NCI-H82 treated with DMSO at 0.1 percent for 48 hours (cell line): ENCODE results near the gene RAMP2.
"Not testable (repeated sequence)": the region's sequence is repeated elsewhere in the genome, so short reads cannot be mapped to it uniquely, and the experiment has no call there.

Source experiments
- DNase-seq: peaks from one replicate; lab custom pipeline; 2025; ENCODE audit not compliant: unreplicated experiment; lab: John Stamatoyannopoulos, UW

RAMP2 gene

DNA sequence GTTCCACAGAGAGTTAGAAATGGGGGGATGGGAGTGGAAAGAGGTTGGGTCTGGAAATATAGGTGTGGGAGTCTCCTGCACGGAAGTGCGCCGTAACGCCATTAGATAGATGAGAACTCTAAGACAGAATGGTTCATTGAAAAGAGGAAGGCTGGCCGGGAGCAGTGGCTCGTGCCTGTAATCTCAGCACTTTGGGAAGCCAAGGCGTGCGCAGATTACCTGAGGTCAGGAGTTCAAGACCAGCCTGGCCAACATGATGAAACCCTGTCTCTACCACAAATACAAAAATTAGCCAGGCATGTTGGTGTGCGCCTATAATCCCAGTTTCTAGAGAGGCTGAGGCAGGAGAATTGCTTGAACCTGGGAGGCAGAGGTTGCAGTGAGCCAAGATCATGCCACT is 7.0 kb downstream of the RAMP2 start:
- not testable (repeated sequence) for DNase-seq

DNA sequence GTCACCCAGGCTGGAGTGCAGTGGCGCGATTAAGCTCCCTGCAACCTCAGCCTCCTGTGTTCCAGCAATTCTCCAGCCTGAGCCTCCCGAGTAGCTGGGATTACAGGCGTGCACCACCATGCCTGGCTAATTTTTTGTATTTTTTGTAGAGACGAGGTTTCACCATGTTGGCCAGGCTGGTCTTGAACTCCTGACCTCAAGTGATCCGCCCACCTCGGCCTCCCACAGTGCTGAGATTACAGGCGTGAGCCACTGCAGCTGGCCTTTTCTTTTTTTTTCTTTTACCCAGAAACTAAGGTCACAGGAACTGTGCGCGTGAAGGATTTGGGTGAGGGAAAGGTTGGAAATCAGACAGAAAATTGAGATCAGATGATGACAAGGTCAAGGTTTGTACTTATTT is 8.9 kb downstream of the RAMP2 start:
- not testable (repeated sequence) for DNase-seq

DNA sequence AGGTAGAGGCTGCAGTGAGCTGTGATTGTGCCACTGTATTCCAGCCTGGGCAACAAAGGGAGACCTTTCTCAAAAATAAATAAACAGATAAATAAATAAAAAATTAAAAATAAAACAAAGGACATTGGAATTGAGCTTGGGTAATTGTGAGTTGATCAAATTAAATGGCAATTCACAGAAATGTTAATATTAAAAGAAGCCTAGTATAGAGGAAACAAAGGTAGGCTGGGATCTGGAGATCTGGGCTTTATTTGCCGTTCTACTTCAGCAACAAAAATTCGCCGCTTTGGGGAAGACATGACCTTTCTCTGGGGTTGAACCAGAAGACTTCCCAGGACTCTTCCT is 11.9 kb downstream of the RAMP2 start:
- DNase-seq, result no peak

DNA sequence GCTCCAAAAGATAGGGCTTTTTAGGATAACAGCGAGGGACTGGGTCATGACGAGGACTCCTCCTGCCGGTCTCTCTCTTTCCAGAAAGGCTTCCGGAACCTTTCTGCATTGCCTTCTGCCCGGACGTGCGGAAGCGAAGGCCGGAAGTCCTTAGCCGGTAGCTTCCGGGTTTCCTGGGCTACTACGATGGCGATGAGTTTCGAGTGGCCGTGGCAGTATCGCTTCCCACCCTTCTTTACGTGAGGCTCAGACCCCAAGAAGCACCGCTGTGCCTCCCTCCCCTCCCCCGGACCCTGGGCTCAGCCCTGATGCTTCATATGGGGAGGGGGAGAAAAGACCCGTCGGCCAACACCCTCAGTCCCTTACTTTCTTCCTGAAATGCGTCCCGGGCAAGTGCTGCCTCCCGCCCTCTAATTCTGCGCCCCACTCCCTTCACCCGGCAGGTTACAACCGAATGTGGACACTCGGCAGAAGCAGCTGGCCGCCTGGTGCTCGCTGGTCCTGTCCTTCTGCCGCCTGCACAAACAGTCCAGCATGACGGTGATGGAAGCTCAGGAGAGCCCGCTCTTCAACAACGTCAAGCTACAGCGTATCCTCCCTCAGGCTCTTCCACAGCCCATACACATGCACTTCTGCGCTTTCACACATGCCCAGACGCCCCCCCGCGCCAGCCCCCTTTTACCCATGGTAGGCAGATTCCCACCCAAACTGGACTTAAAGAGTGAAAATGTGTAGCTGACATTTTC is 12.4 kb downstream of the RAMP2 start, which contains the start of gene VPS25:
TSS of gene VPS25 (plus strand) at position 160 of the 746 bp plus-strand sequence. CDS start at position 187, 27 bp downstream.
- DNase-seq, result peak; percentile 29

DNA sequence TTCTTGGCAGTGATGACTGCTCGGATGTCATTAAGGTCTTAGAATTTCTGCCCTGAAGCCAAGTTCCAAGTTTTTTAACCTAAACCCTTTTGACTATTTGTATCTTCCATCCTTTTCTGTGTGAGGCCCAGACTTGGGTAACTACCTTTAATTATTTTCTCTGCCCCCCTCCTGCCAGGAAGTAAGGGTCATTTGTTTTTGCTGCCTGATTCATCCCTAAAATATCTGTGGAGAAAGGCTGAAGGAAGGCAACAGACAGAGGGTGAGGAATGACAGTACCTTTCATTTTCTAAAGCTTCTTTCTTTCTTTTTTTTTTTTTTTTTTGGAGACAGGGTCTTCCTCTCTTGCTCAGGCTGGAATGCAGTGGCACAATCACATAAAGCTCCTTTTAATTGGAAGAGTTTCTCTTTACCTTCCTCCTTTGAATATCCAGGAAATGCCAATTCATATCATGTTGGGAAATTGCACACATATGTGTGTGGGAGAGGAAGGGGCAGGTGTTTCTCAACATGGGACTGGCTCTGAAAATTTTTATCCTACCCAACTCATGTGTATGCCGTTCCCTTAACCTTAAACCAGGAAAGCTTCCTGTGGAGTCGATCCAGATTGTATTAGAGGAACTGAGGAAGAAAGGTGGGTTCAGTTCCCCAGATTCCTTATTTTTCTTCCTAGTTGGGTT is 13.2 kb downstream of the RAMP2 start:
- DNase-seq, result no peak

DNA sequence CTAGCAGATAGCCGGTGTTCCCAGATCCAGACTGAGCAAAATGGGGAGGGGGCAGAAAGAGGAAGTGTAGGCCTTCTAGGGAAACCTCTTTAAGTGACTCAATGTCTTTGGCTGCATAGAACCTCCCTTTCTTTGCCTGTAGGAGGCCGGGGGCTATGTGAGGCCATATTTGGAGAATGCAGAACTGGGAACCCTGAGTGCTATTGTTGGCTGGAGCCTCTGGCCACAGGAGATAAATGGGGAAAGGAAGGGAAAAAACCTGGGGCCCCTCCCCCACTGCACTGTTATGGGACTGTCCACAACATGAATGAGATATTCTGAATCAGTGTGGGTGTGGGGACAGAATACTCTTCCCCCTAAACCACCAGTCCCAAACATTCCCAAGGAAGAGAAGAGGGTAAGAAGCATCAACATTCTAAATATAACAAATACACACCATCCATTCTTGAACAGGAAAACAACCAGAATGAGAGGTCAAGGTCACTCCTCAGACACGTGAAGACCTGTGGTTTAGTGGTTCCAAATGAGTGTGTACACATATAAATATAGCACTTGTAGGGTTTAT is 14.6 kb downstream of the RAMP2 start:
- DNase-seq, result no peak

DNA sequence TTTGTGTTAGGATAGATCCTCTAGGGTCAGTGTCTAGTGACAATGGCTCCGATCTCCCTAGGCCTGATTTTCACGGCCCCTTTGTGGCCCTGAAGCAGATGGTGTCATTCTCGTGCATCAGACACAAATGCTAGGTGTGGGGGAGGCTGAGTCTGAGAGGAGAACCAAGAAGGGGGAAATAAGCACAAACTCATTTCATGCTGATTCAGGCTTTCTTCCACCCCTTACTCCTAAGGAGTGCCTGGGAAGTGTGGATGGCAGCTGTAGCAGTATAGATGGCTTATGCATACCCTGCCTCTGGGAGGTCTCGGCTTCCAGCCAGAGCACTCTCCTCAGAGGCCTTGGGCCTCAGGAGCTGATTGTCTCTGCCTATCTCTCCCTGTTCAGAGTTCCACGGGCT is 17.5 kb downstream of the RAMP2 start:
- DNase-seq, result no peak

DNA sequence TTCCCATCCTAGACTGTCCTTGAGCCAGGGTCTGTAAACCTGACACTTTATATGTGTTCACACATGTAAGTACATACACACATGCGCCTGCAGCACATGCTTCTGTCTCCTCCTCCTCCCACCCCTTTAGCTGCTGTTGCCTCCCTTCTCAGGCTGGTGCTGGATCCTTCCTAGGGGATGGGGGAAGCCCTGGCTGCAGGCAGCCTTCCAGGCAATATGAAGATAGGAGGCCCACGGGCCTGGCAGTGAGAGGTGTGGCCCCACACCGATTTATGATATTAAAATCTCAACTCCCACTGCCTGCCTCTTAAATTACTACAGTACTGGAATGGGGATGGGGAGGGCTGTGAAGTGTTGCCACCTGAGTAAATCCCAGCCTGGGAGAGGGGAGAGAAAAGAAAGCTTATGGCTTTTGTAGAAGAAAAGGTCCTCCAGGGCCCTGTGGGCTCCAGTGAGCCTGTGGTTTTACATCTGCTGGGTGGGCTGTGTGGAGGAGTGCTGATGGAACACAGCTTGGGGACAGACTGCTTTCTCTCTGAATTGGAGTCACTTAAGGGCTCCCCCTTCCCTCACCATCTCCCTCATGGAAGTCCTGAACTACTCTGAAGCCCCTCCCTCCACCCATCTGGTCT is 18.4 kb downstream of the RAMP2 start:
- DNase-seq, result peak; percentile 71

DNA sequence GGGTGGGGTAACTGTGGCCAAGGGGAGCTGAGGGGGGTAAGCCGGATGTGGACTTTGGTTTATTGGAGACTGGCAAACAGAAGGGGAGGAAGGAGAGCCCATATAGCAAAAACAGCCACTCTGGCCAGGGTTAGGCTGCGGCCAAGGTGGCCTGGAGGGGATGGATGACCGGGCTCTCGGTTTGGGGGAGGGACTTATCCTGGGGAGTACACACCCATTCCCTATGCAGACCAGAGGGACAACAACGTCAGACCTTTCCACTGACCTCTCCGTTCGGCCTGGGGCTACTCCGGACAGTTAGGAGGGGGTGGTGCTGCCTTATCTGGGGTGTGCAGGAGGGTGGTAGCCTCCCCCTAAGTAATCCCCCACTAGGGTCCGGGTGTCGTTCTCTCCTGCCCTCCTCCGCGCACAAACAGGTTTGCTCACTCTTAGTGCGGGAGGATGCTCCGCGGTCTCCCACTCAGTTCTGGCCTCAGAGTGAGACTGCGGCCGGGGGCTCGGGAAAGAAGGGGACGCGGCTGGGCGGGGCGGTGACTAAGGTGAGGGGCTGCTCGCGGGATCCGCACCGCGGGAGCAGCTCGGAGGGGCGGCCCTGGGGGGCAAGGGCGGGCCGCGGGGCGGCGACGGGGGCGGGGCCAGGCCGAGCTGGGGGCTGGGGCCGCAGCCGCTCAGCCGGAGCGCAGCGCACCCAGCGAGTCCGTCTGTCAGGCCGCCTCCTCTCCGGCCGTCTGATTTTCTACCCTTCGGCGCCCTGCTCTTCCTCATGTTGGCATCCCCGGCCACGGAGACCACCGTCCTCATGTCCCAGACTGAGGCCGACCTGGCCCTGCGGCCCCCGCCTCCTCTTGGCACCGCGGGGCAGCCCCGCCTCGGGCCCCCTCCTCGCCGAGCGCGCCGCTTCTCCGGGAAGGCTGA is 19.2 kb downstream of the RAMP2 start, which contains the start of gene WNK4:
TSS of gene WNK4 (plus strand) at position 675 of the 915 bp plus-strand sequence. CDS start at position 764, 89 bp downstream.
- no peak for DNase-seq

DNA sequence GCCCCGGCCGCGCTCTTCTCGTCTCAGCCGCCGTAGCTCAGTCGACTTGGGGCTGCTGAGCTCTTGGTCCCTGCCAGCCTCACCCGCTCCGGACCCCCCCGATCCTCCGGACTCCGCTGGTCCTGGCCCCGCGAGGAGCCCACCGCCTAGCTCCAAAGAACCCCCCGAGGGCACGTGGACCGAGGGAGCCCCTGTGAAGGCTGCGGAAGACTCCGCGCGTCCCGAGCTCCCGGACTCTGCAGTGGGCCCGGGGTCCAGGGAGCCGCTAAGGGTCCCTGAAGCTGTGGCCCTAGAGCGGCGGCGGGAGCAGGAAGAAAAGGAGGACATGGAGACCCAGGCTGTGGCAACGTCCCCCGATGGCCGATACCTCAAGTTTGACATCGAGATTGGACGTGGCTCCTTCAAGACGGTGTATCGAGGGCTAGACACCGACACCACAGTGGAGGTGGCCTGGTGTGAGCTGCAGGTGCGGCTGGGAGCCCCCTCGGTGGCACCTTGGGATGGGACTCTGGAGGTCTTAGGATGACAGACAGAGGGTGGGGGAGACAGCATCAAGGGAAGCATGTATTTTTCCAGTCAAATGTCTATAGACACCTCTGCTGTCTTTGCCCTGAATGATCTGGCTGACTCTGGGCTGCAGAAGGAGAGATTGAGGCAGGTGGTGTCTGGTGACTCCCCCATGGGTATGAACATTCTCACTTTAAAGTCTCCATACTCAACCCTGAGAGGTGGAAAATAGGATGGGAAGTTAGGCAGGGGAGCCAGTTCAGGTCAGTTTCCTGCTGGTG is 20.0 kb downstream of the RAMP2 start:
- no peak for DNase-seq

DNA sequence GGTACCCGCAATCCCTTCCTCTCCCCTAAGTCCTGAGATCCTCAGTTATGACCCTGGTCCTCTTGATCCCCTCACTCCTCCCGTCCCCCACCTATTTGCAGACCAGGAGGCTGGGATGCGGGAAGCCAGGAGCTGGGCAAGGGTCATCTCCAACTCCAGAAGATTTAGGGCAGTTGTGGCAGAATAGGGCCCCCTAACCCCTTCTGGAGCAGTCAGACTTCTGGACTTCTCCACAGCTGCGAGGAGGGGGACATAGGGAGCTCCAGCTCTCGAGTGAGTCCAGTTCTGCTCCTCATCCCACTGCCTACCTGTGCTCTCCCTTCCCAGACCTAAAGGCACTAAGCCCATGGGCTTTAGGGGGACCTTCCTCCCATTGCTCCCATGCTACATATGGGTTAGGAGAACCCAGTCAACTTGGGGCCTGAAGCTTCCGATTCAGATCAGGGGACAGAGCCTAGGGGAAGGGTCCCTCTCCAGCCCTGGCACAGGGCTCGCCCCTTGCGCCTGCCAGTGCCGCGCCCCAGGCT is 20.7 kb downstream of the RAMP2 start:
- DNase-seq, result no peak

DNA sequence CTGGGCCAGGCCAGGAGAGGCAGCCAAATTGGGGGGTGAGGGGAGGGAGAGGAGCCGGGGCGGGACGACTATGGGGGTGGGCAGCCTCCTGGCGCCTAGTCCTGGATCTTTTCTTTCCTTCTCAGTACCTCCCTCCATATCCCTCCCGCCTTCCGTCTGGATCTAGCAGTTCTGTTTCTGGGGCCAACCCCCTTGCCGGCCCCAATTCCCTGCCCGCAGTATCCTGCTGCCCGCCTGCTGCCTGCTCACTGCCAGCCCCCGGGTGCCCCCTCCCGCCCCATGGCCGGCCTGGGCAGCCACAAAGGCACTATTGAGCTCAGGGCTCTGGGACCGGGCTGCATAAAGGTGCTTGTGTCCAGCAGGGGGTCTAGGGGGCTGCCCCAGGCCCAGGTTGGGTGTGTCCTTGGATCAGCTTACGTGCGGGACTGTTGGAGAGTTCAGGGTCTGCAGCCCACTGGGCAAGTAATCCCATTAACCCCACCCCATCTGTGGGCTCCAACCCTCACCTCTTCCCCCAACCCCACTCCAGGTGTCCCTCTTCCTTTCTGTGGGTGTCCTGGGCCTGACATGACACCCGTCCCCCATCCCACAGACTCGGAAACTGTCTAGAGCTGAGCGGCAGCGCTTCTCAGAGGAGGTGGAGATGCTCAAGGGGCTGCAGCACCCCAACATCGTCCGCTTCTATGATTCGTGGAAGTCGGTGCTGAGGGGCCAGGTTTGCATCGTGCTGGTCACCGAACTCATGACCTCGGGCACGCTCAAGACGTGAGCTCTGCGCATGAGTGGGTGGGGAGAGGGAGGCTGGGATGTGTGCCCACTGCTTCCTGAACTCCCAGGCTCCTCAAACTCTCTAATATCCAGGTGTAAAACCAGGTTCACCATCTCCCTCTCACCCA is 21.4 kb downstream of the RAMP2 start:
- no peak for DNase-seq

DNA sequence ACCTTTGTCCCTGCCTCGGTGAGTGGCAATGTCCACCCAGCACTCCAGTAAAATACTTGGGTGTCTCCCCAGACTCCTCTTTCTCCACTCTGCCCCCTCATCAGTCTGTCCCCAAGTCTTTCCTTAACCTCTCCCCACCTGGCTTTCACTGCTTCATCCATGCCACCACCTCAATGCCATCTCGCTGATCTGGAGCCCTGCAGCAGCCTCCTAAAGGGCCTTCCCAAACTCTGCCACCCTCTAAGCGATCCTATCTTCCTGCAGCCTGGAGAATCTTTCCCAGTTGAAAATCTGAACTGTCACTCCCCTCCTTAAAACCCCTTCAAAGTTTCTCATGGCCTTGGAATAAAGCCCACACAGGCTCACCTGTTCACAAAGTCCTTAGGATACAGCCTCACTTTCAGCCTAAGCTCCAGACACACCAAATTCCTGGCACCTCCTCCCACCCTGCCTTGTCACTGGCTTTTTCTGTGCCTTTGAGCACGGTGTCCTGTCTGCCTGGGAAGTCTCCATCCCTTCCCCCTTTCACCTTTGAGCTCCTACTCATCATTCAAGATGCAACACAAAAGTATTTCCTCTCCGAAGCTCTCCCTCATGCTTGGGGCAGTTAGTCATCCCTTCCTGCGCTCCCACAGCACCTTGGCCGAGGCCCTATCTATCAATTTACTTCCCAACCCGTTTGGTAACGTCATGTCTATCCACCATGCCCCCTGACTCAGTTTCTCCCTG is 22.2 kb downstream of the RAMP2 start:
- no peak for DNase-seq

DNA sequence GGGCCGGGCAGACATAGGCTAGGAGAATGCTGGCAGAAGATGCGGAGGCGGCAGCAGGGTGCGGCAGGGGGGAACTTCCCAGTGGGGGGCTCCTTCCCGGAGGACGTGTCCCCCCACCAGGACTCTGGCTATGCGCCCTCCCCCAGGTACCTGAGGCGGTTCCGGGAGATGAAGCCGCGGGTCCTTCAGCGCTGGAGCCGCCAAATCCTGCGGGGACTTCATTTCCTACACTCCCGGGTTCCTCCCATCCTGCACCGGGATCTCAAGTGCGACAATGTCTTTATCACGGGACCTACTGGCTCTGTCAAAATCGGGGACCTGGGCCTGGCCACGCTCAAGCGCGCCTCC is 22.7 kb downstream of the RAMP2 start:
- no peak for DNase-seq

DNA sequence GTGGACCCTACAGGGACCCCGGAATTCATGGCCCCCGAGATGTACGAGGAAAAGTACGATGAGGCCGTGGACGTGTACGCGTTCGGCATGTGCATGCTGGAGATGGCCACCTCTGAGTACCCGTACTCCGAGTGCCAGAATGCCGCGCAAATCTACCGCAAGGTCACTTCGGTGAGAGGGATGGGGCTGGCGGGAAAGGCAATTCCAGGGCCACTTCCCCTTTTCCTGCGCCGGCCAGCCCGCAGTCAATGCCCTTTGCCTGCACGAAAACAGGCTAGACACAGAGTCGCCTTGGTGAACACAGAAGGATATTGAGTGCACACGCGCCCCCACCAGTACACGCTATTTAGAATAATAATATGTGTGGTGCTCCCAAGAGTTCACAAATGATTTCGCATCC is 23.4 kb downstream of the RAMP2 start:
- DNase-seq, result no peak

DNA sequence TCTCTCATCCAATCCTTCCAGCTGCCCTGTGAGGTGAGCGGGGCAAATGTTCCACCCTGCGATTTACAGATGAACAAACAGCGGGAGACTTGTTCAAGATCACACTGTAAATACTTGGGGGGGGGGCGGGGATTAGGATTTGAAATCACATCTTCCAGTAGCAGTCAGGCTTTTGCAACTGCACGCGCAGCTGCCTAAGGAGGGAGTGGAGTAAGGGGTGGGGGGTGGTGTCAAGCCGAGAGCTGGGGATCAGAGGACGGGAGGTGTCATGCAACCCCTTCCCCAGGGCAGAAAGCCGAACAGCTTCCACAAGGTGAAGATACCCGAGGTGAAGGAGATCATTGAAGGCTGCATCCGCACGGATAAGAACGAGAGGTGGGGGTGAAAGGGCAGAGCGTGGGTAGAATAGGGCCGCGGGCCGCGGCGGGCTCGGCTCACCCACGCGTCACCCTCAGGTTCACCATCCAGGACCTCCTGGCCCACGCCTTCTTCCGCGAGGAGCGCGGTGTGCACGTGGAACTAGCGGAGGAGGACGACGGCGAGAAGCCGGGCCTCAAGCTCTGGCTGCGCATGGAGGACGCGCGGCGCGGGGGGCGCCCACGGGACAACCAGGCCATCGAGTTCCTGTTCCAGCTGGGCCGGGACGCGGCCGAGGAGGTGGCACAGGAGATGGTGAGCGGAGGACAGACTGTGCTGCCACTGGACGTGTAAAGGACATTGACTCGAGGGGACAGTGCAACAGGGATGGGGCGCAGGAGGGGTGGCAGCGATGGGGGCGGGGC is 24.0 kb downstream of the RAMP2 start:
- DNase-seq, result no peak

DNA sequence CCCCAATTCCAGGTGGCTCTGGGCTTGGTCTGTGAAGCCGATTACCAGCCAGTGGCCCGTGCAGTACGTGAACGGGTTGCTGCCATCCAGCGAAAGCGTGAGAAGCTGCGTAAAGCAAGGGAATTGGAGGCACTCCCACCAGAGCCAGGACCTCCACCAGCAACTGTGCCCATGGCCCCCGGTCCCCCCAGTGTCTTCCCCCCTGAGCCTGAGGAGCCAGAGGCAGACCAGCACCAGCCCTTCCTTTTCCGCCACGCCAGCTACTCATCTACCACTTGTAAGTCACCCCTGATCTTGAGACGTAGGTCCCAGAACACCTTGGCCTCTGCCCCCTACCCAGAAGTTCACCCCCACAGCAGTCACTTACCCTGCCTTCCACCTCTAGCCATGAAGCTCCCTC is 26.2 kb downstream of the RAMP2 start:
- DNase-seq, result no peak
